Inflammatory macrophage treated with lipopolysaccharide for 1 hour (primary cell): ENCODE results near the gene ANKS1B.

Source experiments
- DNase-seq, 2 donors: peaks; one replicate each; pipeline ENCODE4 v3.0.0-alpha.2; 2020 to 2022

The ANKS1B gene

GRCh38 chr12:99959549-99960170, 25.1 kb downstream of the ANKS1B start:
- no peak for DNase-seq

- no peak for DNase-seq
Measured at GRCh38 chr12:99957866-99958466, 26.8 kb downstream of the ANKS1B start.

- DNase-seq, result no peak
Measured at GRCh38 chr12:99954724-99955123, 30.0 kb downstream of the ANKS1B start.

GRCh38 chr12:99948370-99948769, 36.4 kb downstream of the ANKS1B start:
- DNase-seq, result no peak

- no peak for DNase-seq
Measured at GRCh38 chr12:99946131-99946530, 38.6 kb downstream of the ANKS1B start.

GRCh38 chr12:99935608-99936007, 49.1 kb downstream of the ANKS1B start:
- no peak for DNase-seq

- DNase-seq, result no peak
Measured at GRCh38 chr12:99926511-99927169, 58.1 kb downstream of the ANKS1B start.

- DNase-seq, result no peak
Measured at GRCh38 chr12:99920353-99920960, 64.3 kb downstream of the ANKS1B start.

- no peak for DNase-seq
Measured at GRCh38 chr12:99917711-99918402, 66.9 kb downstream of the ANKS1B start.

GRCh38 chr12:99916555-99916954, 68.2 kb downstream of the ANKS1B start:
- DNase-seq, result no peak

- DNase-seq, result no peak
Measured at GRCh38 chr12:99915251-99916082, 69.3 kb downstream of the ANKS1B start.

- DNase-seq, result no peak
Measured at GRCh38 chr12:99914206-99914605, 70.5 kb downstream of the ANKS1B start.

GRCh38 chr12:99911967-99912366, 72.8 kb downstream of the ANKS1B start:
- DNase-seq, result no peak

GRCh38 chr12:99911081-99911480, 73.7 kb downstream of the ANKS1B start:
- no peak for DNase-seq

- DNase-seq, result no peak
Measured at GRCh38 chr12:99910342-99910741, 74.4 kb downstream of the ANKS1B start.

- DNase-seq, result no peak
Measured at GRCh38 chr12:99906786-99907579, 77.8 kb downstream of the ANKS1B start.

GRCh38 chr12:99901181-99901580, 83.6 kb downstream of the ANKS1B start:
- DNase-seq, result no peak

- no peak for DNase-seq
Measured at GRCh38 chr12:99898645-99899044, 86.1 kb downstream of the ANKS1B start.

GRCh38 chr12:99879439-99879838, 105.3 kb downstream of the ANKS1B start:
- no peak for DNase-seq

GRCh38 chr12:99875081-99875480, 109.7 kb downstream of the ANKS1B start:
- DNase-seq, result no peak

GRCh38 chr12:99870085-99870484, 114.7 kb downstream of the ANKS1B start:
- DNase-seq, result no peak

GRCh38 chr12:99861731-99862130, 123.0 kb downstream of the ANKS1B start:
- DNase-seq, result no peak
